Measurements from ENCODE around the gene CHST10. TPM values are rescaled to one million over a fixed set of nuclear protein-coding genes. Genes with fewer than 3 reads are reported as not detected.
A peak's percentile ranks its signal among the peaks of the same experiment; 100 is the strongest.

CHST10 gene
- total and polyA plus RNA-seq, 12 donors: 5.1 to 11.8 (median 8.9) TPM

DNA sequence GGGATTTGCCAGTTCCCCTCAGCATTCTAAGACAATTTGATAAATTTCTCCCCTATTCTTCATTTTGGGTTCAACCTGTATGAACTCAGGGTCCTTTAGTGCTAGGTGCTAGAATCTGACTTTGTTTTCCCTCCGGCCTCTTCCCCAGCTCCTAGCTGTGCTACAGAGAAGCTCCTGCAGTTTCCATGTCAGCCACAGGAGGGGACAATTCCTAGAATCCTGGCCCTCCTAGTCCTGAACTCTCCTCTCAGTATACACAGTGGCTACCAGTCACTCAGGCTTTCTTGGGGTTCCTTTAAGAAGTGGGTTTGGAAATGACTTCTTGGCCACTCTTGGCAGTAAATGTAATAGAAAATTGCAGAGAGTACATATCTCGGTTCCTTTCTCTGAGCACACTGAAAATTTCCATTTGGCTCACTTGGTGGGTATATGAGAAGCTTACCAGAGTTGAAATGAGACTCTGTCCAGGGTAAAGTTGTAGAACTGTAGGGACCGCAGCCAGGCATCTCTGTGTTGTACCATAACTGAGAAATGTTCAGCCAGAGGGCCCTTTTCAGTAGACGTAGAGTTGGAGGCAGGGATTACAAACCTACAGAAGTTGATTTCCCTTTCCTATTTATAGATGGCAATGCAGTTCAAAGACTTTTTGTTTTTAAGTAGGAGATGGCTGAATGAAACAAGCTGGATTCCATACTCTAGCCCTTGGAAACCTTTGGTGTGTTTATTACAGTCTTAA is 5.0 kb upstream of the CHST10 start:
- TF ChIP-seq, protein P1, sequence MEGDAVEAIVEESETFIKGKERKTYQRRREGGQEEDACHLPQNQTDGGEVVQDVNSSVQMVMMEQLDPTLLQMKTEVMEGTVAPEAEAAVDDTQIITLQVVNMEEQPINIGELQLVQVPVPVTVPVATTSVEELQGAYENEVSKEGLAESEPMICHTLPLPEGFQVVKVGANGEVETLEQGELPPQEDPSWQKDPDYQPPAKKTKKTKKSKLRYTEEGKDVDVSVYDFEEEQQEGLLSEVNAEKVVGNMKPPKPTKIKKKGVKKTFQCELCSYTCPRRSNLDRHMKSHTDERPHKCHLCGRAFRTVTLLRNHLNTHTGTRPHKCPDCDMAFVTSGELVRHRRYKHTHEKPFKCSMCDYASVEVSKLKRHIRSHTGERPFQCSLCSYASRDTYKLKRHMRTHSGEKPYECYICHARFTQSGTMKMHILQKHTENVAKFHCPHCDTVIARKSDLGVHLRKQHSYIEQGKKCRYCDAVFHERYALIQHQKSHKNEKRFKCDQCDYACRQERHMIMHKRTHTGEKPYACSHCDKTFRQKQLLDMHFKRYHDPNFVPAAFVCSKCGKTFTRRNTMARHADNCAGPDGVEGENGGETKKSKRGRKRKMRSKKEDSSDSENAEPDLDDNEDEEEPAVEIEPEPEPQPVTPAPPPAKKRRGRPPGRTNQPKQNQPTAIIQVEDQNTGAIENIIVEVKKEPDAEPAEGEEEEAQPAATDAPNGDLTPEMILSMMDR (IDR thresholded peaks at IDR 0.05): peak in 8 of 9 donors; percentile 26 to 63 (median 46)
- DNase-seq (no peak), ATAC-seq (peak in 4 of 8 donors; percentile 52 to 67 (median 58))
- intact Hi-C loops (cut with DNase I): loop anchor here in 4 of 10 donors (5.0 to 10.0 kb wide), 3 partner anchors 132 to 142 kb away; partner anchors contain the start of gene PDCL3 (in 2 of the 4)
- Histone ChIP-seq H3K9me3 (no peaks in the 10 kb centered on the region), H3K4me3 (no peak overlapping the region), H3K36me3 (no peaks in the 10 kb centered on the region), H3K27ac (no peak overlapping the region), H3K27me3 (peaks cover 0 to 5% (median 0%) of the 10 kb centered on the region in 7 donors), H3K4me1 (peaks cover 0 to 4% (median 0%) of the 10 kb centered on the region in 9 donors)
- 87 to 92% methylated on average over 4 of the region's 4 CpGs for WGBS, 2 donors

DNA sequence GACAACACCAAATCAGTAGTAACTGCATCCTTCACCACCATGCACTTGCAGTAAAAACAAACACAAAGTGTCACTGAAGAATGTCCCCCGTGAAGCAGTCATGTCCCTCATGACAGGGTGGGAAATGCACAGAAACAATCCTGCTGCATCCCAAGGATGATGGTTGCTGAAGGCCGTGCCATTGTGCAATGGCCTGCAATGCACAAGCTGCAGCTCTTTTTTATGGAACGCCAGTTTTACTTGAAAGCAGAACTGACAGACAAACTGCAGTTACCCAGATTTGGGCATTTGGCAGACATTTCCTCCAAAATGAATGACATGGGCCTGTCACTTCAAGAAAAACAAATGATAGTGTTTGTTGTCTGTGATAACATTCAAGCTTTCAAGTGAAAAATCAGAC is 2.4 kb upstream of the CHST10 start:
- TF ChIP-seq, protein P1 (IDR thresholded peaks at IDR 0.05): no peak
- Histone ChIP-seq H3K36me3 (peaks cover 0 to under 1% (median 0%) of the 10 kb centered on the region in 9 donors), H3K4me1 (peaks cover 0 to 21% (median 16%) of the 10 kb centered on the region in 9 donors), H3K27me3 (peaks cover 0 to 8% (median 0%) of the 10 kb centered on the region in 7 donors), H3K27ac (no peak overlapping the region), H3K9me3 (no peaks in the 10 kb centered on the region), H3K4me3 (no peak overlapping the region)
- 60 to 64% methylated on average over 3 of the region's 3 CpGs for WGBS, 2 donors
- intact Hi-C loops (cut with DNase I): loop anchor here in 6 of 10 donors (5.0 to 10.0 kb wide), 4 partner anchors 135 to 565 kb away; partner anchors contain the start of gene PDCL3 (in 3 of the 6)
- DNase-seq (no peak), ATAC-seq (no peak)

DNA sequence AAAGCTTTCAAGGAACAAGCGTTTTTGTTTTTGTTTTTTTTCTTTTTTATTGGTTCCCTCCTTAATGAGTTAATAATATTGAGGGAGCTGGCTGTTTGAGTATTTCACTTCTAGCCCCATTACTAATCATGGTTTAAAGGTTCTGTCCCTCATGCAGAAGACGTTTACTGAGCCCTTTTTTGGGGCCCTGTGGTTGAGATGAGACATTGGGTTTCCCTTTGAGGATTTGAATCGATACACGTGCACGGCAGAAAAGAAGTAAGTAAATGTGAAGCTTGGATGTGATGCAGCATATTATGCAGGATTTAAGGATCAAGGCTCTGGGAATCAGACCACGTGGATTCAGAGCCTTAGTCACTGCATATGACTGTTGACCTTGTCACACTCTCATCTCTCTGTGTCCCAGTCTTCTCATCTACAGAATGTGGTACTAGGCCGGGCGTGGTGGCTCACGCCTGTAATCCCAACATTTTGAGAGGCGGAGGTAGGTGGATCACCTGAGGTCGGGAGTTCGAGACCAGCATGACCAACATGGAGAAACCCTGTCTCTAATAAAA is 1.0 kb upstream of the CHST10 start:
- intact Hi-C loops (cut with DNase I): loop anchor here in 2 of 10 donors (10.0 kb wide), 2 partner anchors 146 to 566 kb away; partner anchors contain the start of gene PDCL3 (in 1 of the 2)
- peaks cover 0 to 25% (median 19%) of the 10 kb centered on the region in 9 donors for H3K4me1 ChIP-seq
- H3K4me3 ChIP-seq: no peak overlapping the region
- H3K27me3 ChIP-seq: peaks cover 0 to 8% (median 0%) of the 10 kb centered on the region in 7 donors
- DNase-seq (no peak), ATAC-seq (no peak)
- 90 to 92% methylated on average over 12 of the region's 12 CpGs for WGBS, 2 donors
- TF ChIP-seq, protein P1 (IDR thresholded peaks at IDR 0.05): no peak
- H3K27ac ChIP-seq: no peak overlapping the region
- H3K36me3 ChIP-seq: peaks cover 0 to 14% (median 0%) of the 10 kb centered on the region in 9 donors
- no peaks in the 10 kb centered on the region for H3K9me3 ChIP-seq

DNA sequence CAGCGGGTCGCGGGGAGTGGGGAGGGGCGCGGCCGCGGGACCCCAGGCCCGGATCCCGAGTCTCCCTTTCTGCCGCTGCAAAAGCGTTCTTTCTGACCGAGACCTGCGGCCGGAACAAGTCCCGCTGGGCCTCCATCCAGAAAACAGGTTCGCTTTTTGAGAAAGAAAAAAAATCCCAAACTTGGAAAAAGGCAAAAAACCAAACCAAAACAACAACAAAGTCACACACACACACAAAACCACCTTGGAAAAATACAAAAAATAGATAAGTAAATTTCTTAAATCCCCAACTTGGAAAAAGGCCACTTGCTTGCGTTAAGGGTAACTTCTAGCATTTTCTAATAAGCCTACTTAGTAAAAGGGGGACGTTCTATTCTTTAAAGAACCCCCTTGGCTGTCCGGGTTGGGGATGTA is 250 bp upstream of the CHST10 start:
- Histone ChIP-seq H3K4me3 (peak overlapping the region; percentile 68 to 97 (median 82)), H3K27ac (peak overlapping the region; percentile 57 to 91 (median 86)), H3K9me3 (no peaks in the 10 kb centered on the region), H3K27me3 (peaks cover 0 to 8% (median 0%) of the 10 kb centered on the region in 7 donors), H3K36me3 (peaks cover 0 to 18% (median 0%) of the 10 kb centered on the region in 9 donors), H3K4me1 (peaks cover 0 to 25% (median 19%) of the 10 kb centered on the region in 9 donors)
- intact Hi-C loops (cut with DNase I): loop anchor here in 2 of 10 donors (10.0 kb wide), 2 partner anchors 147 to 567 kb away; partner anchors contain the start of gene PDCL3 (in 1 of the 2)
- 7% methylated on average over 19 of the region's 19 CpGs for WGBS, 2 donors
- DNase-seq: no peak
- no peak for ATAC-seq
- TF ChIP-seq, protein P1 (IDR thresholded peaks at IDR 0.05): no peak
